GM19452 (cell line): ENCODE results near the gene RNU1-4.
"Not testable (repeated sequence)": the region's sequence is repeated elsewhere in the genome, so short reads cannot be mapped to it uniquely, and the experiment has no call there.

Source experiments
- ATAC-seq: cut with Tn5 transposase; IDR thresholded peaks from one replicate; pipeline ENCODE4 v1.9.1; 2021; ENCODE audit not compliant: unreplicated experiment

RNU1-4 gene

GRCh38 chr1:16787711-16788110 is 47.4 kb downstream of the RNU1-4 start:
- not testable (repeated sequence) for ATAC-seq
